A673 (cell line): Measurements from ENCODE around the gene EMC9. TPM values are rescaled to one million over a fixed set of nuclear protein-coding genes. Genes with fewer than 3 reads are reported as not detected.

Source experiments
- BruUV-seq: library from RNA; stranded (reverse); fragments of 400-500 nt; replicated peaks from 2 replicates; lab custom pipeline; 2021; lab: Mats Ljungman, UMichigan
- CTCF ChIA-PET: fragments of 300-600 bp; sonication (Branson Sonifier 250); formaldehyde crosslinking; loops from one replicate; lab custom pipeline; 2022; ENCODE audit warnings: antibody characterized with exemption; lab: Charles Lee
- POLR2A ChIA-PET: fragments of 300-600 bp; sonication (Branson Sonifier 250); formaldehyde crosslinking; loops from one replicate; lab custom pipeline; 2022; ENCODE audit warnings: antibody characterized with exemption; ENCODE audit not compliant: low non-redundant PET; lab: Charles Lee
- DNase-seq: peaks from one replicate; pipeline ENCODE4 v3.0.0-alpha.2; 2015; ENCODE audit warnings: low spot score
- H3K27ac ChIP-seq: fragments of 200-600 bp; sonication (generic); 2 replicates; pipeline ENCODE4 v1.5.1; 2016; ENCODE audit warnings: mixed run types, low read depth, mild to moderate bottlenecking, mixed read lengths, antibody characterized with exemption, low read length; ENCODE audit not compliant: poor library complexity, severe bottlenecking
- H3K27me3 ChIP-seq: fragments of 200-600 bp; sonication (generic); replicated peaks from 2 replicates; pipeline ENCODE4 v1.6.1; 2017; ENCODE audit warnings: mixed run types, low read depth, mild to moderate bottlenecking, mixed read lengths, antibody characterized with exemption, low read length; ENCODE audit not compliant: insufficient read depth, poor library complexity
- H3K36me3 ChIP-seq: fragments of 200-600 bp; sonication (generic); 2 replicates; pipeline ENCODE4 v1.6.1; 2016; ENCODE audit warnings: mixed run types, mild to moderate bottlenecking, mixed read lengths, antibody characterized with exemption, low read length; ENCODE audit not compliant: insufficient read depth, poor library complexity, severe bottlenecking
- H3K4me1 ChIP-seq: fragments of 200-600 bp; sonication (generic); 2 replicates; pipeline ENCODE4 v1.6.1; 2017; ENCODE audit warnings: mixed run types, mild to moderate bottlenecking, mixed read lengths, antibody characterized with exemption, low read length; ENCODE audit not compliant: insufficient read depth, poor library complexity, severe bottlenecking
- H3K4me3 ChIP-seq: fragments of 200-600 bp; sonication (generic); 2 replicates; pipeline ENCODE4 v1.5.1; 2016; ENCODE audit warnings: low read depth, mixed run types, mild to moderate bottlenecking, mixed read lengths, low read length; ENCODE audit not compliant: poor library complexity, severe bottlenecking
- H3K9me3 ChIP-seq: fragments of 200-600 bp; sonication (generic); 2 replicates; pipeline ENCODE4 v1.6.1; 2016; ENCODE audit warnings: mixed run types, low read depth, mild to moderate bottlenecking, mixed read lengths, antibody characterized with exemption, low read length; ENCODE audit not compliant: poor library complexity, severe bottlenecking
- CTCF ChIP-seq: fragments of 300-800, 200-600 bp; sonication (generic); conservative IDR thresholded peaks from 2 replicates; pipeline ENCODE4 v1.5.1; 2017; ENCODE audit warnings: low read depth, mild to moderate bottlenecking, antibody characterized with exemption, low read length, moderate library complexity, mixed read lengths
- EZH2 ChIP-seq: fragments of 200-600 bp; sonication (generic); IDR thresholded peaks from 2 replicates; pipeline ENCODE4 v1.6.1; 2017; ENCODE audit warnings: borderline replicate concordance, low read depth, mild to moderate bottlenecking, mixed read lengths, antibody characterized with exemption, low read length; ENCODE audit not compliant: poor library complexity, severe bottlenecking
- intact Hi-C: fragments of 100-400 bp; cut with micrococcal nuclease; formaldehyde crosslinking; loops from one replicate; pipeline ENCODE4 v1.10.0; 2022; ENCODE audit not compliant: unreplicated experiment
- total RNA-seq: library from RNA; stranded (reverse); gene quantifications from 2 replicates; pipeline ENCODE4 v1.2.3, GENCODE V29; 2021

The EMC9 gene
- total RNA-seq, 1 experiment from 2014 or later = 36.8 TPM

GRCh38 chr14:24160850-24161804 lies 19.7 kb upstream of the EMC9 start, which contains the start of gene IRF9:
IRF9 (plus strand) TSS chr14:24161265; CDS start chr14:24162145, 880 bp downstream.
- intact Hi-C loops = loop anchor here (1.0 kb wide), 3 partner anchors 14 to 149 kb away; partner anchors contain the start of gene RNF31
- CTCF ChIA-PET = interaction anchor here (0.5 to 2.6 kb wide), 9 partner anchors 14 to 103 kb away, joined by 3 to 17 read pairs (median 3); partner anchors contain the start of genes DCAF11, NRL and PSME1
- H3K36me3 ChIP-seq = peaks cover 40% of the 10 kb centered on the region
- POLR2A ChIA-PET = interaction anchor here (0.6 kb wide), 1 partner anchor 67 kb away, joined by 3 read pairs; the partner anchor contains the start of gene PCK2
- H3K9me3 ChIP-seq = no peaks in the 10 kb centered on the region
- peak; percentile 99 for TF ChIP-seq CTCF
- TF ChIP-seq EZH2 = no peak
- peak within 1 kb of the TSS; percentile 75 for H3K27ac ChIP-seq
- H3K4me3 ChIP-seq = peak within 1 kb of the TSS; percentile 51
- H3K27me3 ChIP-seq = no peaks in the 10 kb centered on the region
- no TSS peak for BruUV-seq
- DNase-seq = peak; percentile 95
- H3K4me1 ChIP-seq = peaks cover 8% of the 10 kb centered on the region

GRCh38 chr14:24160499-24160849 lies 19.1 kb upstream of the EMC9 start:
- no peak for DNase-seq
- Histone ChIP-seq H3K27me3 (no peaks in the 10 kb centered on the region), H3K4me1 (peaks cover 8% of the 10 kb centered on the region), H3K36me3 (peaks cover 46% of the 10 kb centered on the region), H3K4me3 (no peak overlapping the region), H3K9me3 (no peaks in the 10 kb centered on the region), H3K27ac (no peak overlapping the region)
- CTCF ChIA-PET = interaction anchor here (0.6 to 2.6 kb wide), 4 partner anchors 21 to 102 kb away, joined by 3 to 17 read pairs (median 5); partner anchors contain the start of genes DCAF11 and NRL
- POLR2A ChIA-PET = no interaction called here
- TF ChIP-seq EZH2 = no peak
- TF ChIP-seq CTCF = no peak
- intact Hi-C loops = no loop called here
- no TSS peak for BruUV-seq

GRCh38 chr14:24159777-24160498 lies 18.5 kb upstream of the EMC9 start:
- H3K27ac ChIP-seq = no peak overlapping the region
- H3K4me1 ChIP-seq = peaks cover 8% of the 10 kb centered on the region
- peaks cover 51% of the 10 kb centered on the region for H3K36me3 ChIP-seq
- TF ChIP-seq EZH2 = no peak
- no peak for TF ChIP-seq CTCF
- CTCF ChIA-PET = interaction anchor here (2.6 kb wide), 1 partner anchor 102 kb away, joined by 17 read pairs; no protein-coding TSS in a partner anchor
- no peak overlapping the region for H3K4me3 ChIP-seq
- no peaks in the 10 kb centered on the region for H3K9me3 ChIP-seq
- H3K27me3 ChIP-seq = no peaks in the 10 kb centered on the region
- no TSS peak for BruUV-seq
- POLR2A ChIA-PET = interaction anchor here (0.7 to 1.2 kb wide), 2 partner anchors 95 to 251 kb away, joined by 4 to 12 read pairs; no protein-coding TSS in a partner anchor
- DNase-seq = no peak
- intact Hi-C loops = no loop called here
